SU-DHL-6 (cell line): ENCODE data around the gene NSMF.

Experiments
- EZH2phosphoT487 ChIP-seq: fragments of 200-600 bp; sonication (generic), shearing (Covaris generic); conservative IDR thresholded peaks from 2 replicates; pipeline ENCODE4 v1.6.1; 2018; ENCODE audit warnings: mild to moderate bottlenecking, antibody characterized with exemption, low read length, moderate library complexity, mixed read lengths
- TF ChIP-seq, protein P1 (sequence below): fragments of 200-600 bp; sonication (generic); IDR thresholded peaks from one replicate; pipeline ENCODE4 v1.5.1; 2017; ENCODE audit warnings: antibody characterized with exemption, mild to moderate bottlenecking, low read length, moderate library complexity; ENCODE audit not compliant: insufficient read depth, poor library complexity, severe bottlenecking

DNA sequence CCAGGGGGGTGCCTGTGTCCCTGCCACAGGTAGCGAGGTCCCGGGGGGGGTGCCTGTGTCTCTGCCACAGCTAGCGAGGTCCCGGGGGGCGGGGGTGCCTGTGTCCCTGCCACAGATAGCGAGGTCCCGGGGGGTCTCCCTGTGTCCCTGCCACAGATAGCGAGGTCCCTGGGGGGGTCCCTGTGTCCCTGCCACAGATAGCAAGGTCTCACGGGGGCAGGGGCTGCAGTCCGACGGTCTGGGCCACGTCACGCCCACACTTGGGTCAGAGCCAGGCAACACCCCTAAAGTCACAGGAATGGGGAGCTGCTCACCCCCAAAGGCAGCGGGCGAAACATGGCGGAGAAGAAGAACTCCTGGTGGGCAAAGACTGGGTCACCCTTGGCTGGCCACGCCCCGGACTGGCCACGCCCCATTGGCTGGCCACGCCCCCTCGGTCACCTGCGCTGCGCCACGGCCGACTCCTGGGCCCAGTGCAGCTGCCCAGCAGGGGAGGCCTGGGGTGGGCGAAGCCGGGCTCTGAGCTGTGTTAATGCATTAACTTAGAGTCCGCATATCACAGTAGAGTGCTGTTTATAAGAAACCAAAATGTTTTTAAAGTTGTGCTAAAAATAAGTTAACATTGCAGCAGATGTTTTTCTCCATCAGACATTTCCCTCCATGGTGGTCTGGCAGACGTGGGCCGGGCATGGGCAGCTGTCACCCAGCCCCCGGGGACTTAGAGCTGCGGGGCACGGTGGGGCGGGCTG lies 29.0 kb downstream of the NSMF start:
- TF ChIP-seq, protein P1, sequence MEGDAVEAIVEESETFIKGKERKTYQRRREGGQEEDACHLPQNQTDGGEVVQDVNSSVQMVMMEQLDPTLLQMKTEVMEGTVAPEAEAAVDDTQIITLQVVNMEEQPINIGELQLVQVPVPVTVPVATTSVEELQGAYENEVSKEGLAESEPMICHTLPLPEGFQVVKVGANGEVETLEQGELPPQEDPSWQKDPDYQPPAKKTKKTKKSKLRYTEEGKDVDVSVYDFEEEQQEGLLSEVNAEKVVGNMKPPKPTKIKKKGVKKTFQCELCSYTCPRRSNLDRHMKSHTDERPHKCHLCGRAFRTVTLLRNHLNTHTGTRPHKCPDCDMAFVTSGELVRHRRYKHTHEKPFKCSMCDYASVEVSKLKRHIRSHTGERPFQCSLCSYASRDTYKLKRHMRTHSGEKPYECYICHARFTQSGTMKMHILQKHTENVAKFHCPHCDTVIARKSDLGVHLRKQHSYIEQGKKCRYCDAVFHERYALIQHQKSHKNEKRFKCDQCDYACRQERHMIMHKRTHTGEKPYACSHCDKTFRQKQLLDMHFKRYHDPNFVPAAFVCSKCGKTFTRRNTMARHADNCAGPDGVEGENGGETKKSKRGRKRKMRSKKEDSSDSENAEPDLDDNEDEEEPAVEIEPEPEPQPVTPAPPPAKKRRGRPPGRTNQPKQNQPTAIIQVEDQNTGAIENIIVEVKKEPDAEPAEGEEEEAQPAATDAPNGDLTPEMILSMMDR: no peak
- TF ChIP-seq EZH2phosphoT487: no peak
